Transverse colon (tissue), 4 donors: ENCODE data around the gene PRPSAP2.

Source experiments
- CTCF ChIP-seq, 5 experiments: fragments of 200-600 bp in 3 of 5; fragments of 450-650 bp in 2 of 5; sonication (generic) in 3 of 5; IDR thresholded peaks; 1 replicate in 2 of 5; 2 replicates in 3 of 5; pipeline ENCODE4 v1.5.1; 2016 to 2017; ENCODE audit warnings: antibody characterized with exemption in 5 of 5, inconsistent platforms in 3 of 5, mild to moderate bottlenecking in 2 of 5, moderate library complexity in 1 of 5
- POLR2AphosphoS5 ChIP-seq, 3 donors: sonication (generic); formaldehyde crosslinking; IDR thresholded peaks; one replicate each; pipeline ENCODE4 v1.6.1; 2016; ENCODE audit warnings: antibody characterized with exemption in 3 of 3

DNA sequence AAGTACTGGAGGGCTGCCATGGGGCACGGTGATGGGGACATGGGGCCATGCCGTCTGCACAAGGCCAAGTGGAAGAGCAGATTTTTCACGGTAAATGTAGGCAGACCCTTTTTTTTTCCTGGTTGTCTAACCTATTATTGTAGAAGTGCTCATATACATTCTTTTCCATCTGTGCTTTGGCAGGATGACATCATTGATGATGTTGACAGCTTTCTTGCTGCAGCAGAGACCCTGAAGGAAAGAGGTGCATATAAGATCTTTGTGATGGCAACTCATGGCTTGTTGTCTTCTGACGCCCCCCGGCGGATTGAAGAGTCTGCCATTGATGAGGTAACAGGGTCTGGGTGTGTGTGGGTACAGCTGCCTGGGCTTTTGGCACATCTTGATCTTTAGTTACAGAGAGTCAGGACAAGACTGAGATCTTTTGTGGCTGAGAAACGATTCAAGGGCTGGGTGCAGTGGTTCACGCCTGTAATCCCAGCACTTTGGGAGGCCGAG lies 70.7 kb downstream of the PRPSAP2 start:
- TF ChIP-seq CTCF (IDR thresholded peaks at IDR 0.05) (no peak), POLR2AphosphoS5 (IDR thresholded peaks at IDR 0.05) (no peak)
